Measurements from ENCODE around the gene CDH4. TPM values are rescaled to one million over a fixed set of nuclear protein-coding genes. Genes with fewer than 3 reads are reported as not detected.

CDH4 gene
- total RNA-seq, 1 experiment from 2014 or later, result 0.12 TPM

DNA sequence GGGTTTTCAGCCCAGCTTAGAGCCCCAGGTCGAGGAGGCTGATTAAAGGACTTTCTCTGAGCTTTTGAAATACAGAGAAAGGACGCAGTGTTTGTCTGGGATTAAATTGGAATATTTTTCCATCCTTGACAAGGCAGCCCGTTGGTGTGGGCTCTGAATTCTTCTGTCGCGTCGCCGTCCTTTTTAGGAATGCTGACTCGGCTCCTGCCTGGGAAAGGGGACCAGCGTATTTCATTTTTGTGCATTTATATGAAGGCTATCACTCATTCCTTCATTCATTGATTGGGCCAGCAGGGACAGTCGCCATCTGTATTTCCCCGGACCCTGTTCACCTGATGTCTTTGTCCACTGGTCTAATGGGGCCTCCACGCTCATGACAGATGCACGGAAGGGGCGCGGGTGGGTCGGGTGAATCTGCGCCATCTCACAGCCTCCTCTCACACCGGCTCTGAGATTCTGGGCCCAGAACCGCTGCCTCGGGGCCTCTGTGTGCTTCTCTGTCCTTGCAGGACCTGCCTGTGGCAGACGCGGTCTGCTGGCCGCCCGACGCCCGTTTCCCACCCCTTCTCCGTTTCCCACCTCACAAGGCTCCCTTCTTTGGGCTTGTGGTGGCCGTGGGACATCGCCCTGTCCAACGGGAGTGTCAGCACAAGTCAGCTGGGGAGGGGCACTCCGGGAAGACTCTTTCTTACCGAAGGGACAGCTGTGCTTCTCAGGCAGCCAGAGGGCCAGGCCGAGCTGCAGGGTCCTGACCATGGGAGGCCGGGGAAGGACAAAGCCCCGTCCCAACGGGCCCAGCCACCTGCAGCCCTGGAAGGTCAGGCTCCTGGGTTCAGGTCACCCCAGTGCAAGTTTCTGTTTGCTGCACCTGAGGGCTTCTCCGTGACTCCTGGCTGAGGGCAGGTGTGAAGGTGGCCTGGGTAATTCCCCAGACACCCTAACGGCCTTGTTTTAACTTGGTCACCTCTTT, 656.3 kb downstream of the CDH4 start:
- DNase-seq (ENCODE audit: low read depth), result no peak

- DNase-seq (ENCODE audit: low read depth), result no peak
Observed at GRCh38 chr20:61909028-61909427, 657.0 kb downstream of the CDH4 start.

- DNase-seq (ENCODE audit: low read depth), result no peak
Observed at GRCh38 chr20:61909821-61910220, 657.8 kb downstream of the CDH4 start.

GRCh38 chr20:61911824-61912223, 659.8 kb downstream of the CDH4 start:
- DNase-seq (ENCODE audit: low read depth), result no peak

DNA sequence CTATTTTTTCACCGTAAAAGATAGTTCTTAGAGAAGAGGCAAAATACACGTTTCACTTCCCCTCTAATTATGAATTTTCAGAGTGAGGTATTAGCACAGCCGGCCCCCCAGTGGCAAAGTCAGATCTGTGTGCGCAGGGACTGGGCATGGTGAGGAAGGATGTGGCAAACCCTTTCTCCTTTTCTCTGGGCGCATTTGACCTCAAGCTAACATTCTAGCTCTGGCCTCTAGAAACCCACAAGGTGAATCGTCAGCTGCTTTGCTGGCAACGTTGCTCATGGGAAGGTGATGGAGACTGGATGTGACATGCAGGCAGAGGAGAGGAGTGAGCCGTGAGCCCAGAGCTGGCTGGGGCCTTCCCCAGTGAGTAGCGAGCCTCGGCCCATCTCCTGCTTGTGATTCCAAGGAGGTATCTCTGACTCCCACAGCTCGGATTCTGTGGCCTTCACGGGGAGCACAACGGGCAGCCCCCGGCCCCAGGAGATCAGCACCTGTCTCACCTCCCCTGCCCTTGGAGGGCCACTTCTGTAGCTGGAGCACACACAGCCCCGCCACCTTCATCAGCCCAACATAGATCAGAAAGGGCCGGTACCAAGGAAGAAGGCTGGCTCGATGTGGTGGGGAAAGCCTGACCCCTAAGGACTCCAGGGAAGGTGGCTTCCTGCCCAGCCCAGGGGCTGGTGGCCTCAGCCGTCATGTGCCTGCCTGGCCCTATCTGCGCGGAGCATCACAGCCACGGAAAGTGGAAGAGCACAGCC, 660.8 kb downstream of the CDH4 start:
- DNase-seq (ENCODE audit: low read depth), result no peak

DNA sequence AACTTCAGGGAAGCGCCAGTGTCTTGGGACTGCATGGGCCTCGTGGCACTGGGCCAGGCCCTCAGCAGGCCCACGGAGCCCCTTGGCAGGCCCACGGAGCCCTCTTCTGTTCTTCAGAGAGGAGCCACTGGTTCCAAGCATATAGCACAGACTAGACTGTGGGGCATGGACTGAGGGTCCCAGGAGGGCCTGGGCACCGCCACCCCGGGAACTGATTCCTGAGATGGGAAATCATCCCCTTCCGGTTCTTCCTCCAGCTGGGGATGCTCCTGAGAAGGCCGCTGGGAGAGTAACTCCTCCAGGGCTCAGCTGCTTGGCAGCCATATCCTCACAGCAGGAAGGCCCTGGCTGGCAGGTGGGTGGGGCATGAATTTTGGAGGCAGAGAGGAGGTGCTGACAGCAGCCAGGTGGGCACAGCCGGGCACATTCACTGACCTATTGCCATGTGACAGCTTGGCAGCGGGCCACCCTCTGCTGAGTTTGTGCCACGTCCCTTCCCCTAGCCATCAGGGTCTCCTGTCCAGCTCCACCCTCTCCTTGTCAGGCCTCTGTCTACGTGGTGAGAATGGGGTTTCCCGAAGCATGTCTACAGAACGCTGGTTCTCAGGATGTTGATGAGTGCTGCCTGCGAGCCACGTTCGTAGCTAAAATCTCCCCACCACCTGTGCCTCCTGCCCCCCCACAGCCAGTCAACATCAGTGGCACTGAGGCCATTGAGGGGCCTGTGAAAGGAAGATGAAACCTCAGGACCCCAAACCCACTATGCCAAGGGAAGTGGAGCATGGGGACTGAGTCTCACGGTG, 661.6 kb downstream of the CDH4 start:
- DNase-seq (ENCODE audit: low read depth), result no peak

- no peak for DNase-seq (ENCODE audit: low read depth)
Observed at GRCh38 chr20:61915101-61915500, 663.0 kb downstream of the CDH4 start.

- DNase-seq (ENCODE audit: low read depth), result no peak
Observed at GRCh38 chr20:61916318-61916891, 664.3 kb downstream of the CDH4 start.

DNA sequence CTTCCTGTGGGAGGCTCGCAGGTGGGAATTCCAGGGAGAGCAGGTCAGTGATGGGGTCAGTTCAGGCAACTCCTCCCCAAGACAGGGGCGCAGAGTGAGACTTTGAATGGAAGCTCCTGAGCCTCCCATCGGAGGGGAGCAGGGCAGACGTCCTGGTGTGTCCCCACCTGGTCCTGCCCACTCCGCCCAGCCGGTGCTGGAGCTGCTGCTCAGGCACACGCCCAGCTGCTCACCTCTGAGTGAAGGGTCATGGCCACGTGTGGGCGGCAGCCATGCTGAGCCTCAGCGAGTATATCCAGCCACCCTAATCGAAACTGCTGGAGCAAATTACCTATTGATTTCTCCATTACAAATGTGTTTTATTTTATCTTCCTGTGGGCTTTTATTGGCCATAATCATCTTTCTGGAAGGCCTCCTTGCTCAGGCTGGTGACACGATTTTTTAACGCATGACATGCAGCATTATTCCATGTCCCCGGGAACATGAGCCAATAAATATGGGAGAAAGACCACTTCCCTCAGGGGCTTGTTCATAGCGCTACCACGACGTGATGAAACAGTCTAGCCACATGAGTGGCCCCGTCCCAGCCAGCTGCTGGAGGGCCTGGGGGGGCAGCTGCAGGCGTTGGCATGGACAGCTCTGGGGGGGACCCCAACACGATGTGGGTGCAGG, 665.5 kb downstream of the CDH4 start:
- no peak for DNase-seq (ENCODE audit: low read depth)

GRCh38 chr20:61918548-61918947, 666.5 kb downstream of the CDH4 start:
- no peak for DNase-seq (ENCODE audit: low read depth)

DNA sequence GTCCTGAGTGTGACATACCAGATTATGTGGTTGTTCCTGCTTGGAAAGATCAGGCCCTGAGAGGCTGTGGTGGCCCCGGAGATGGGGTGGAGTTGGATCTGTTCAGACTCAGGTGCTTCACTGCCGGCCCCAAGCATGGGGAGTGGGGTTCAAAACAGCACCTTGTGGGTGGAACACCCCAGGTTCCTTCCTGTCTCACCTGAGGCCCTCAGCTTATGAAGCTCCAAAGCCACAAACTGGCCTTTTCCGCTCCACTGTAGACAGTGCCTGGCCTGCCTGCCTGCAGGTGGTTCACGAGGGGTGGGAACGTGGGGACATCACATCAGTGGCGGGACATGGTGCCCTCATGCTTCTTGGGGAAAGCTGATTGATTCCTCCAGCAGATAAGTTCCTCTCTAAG, 667.2 kb downstream of the CDH4 start:
- DNase-seq (ENCODE audit: low read depth), result no peak

- DNase-seq (ENCODE audit: low read depth), result no peak
Observed at GRCh38 chr20:61919675-61920365, 667.8 kb downstream of the CDH4 start.

DNA sequence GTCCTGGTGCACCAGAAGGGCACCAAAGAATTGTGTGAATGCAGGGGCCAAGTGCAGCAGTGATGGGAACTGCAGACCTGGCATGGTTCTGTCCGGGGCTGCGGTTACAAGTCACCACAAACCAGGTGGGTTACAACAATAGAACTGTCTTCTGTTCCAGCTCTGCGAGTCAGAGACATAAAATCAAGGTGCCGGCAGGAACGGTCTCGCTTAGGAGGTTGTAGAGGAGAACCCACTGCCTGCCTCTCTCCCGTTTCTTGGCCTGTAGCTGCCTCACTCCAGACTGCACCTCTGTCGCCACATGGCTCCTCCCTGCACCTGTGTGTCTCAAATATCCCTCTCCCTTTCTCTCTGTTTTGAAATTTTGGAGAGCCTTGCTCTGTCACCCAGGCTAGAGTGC, 670.4 kb downstream of the CDH4 start:
- no peak for DNase-seq (ENCODE audit: low read depth)

- DNase-seq (ENCODE audit: low read depth), result no peak
Observed at GRCh38 chr20:61922936-61923335, 670.9 kb downstream of the CDH4 start.

GRCh38 chr20:61923371-61924166, 671.5 kb downstream of the CDH4 start:
- DNase-seq (ENCODE audit: low read depth), result peak; percentile 44

- peak; percentile 19 for DNase-seq (ENCODE audit: low read depth)
Observed at GRCh38 chr20:61924211-61924857, 672.3 kb downstream of the CDH4 start.

GRCh38 chr20:61924858-61925554, 672.9 kb downstream of the CDH4 start:
- no peak for DNase-seq (ENCODE audit: low read depth)

- DNase-seq (ENCODE audit: low read depth), result peak; percentile 86
Observed at GRCh38 chr20:61925555-61926252, 673.6 kb downstream of the CDH4 start.

All from RPMI7951 (cell line).